22Rv1 (cell line): ENCODE data around the gene SENP2.

Experiments
- H3K27ac ChIP-seq: fragments of 450-650 bp; 2 replicates; pipeline ENCODE4 v1.5.1; 2017
- ZFX ChIP-seq: fragments of 450-650 bp; IDR thresholded peaks from 2 replicates; pipeline ENCODE4 v1.6.1; 2017; ENCODE audit warnings: antibody characterized with exemption, borderline replicate concordance
- TF ChIP-seq, protein P1 (sequence below): fragments of 450-650 bp; IDR thresholded peaks from 2 replicates; pipeline ENCODE4 v1.5.1; 2017; ENCODE audit warnings: mild to moderate bottlenecking

Gene SENP2

DNA sequence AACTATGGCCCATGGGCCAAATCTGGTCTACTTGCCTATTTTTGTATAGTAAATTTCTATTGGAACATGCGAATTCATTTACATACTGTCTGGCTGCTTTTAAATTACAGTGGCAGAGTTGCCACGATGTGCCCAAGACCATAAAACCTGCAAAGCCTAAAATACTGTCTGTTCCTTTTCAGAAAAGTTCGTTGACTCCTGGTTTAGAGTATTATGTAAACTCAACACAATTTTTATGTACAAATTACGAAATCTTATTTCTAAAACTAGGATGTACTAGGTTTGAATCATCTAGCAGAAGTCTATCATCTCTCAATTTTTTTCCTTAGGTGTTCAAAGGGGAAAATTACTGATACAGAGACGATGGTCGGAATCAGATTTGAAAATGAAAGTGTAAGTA, 26.9 kb downstream of the SENP2 start:
- no peak for TF ChIP-seq ZFX
- TF ChIP-seq, protein P1, sequence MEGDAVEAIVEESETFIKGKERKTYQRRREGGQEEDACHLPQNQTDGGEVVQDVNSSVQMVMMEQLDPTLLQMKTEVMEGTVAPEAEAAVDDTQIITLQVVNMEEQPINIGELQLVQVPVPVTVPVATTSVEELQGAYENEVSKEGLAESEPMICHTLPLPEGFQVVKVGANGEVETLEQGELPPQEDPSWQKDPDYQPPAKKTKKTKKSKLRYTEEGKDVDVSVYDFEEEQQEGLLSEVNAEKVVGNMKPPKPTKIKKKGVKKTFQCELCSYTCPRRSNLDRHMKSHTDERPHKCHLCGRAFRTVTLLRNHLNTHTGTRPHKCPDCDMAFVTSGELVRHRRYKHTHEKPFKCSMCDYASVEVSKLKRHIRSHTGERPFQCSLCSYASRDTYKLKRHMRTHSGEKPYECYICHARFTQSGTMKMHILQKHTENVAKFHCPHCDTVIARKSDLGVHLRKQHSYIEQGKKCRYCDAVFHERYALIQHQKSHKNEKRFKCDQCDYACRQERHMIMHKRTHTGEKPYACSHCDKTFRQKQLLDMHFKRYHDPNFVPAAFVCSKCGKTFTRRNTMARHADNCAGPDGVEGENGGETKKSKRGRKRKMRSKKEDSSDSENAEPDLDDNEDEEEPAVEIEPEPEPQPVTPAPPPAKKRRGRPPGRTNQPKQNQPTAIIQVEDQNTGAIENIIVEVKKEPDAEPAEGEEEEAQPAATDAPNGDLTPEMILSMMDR = no peak

DNA sequence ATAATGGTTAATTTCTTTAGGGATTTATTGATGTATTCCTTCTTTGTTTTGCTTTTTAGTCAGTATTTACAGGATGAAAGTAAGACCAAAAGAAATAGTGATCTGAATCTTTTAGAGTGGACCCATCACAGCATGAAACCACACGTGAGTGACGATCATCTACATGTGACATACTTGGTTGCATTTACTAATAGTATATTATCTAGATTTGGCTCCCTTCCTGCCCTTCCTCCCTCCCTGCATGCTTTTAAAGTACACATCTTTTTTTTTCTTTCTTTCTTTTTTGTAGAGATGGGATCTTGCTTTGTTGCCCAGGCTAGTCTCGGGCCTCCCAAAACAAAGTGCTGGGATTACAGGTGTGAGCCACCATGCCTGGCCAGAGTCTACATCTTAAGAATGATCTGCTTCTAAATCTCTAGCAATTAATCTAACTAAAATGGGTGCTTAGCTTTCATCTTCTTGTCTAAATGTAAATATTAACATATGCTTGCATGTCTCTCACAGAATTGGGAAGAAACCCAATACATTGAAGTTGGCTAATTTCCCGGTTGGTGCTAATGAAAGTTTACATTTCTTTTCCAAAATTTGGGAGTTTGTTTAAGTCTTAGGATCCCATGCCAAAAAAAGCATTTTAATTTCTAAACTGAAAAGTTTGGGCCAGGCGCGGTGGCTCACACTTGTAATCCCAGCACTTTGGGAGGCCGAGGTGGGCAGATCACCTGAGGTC, 38.0 kb downstream of the SENP2 start:
- H3K27ac ChIP-seq = no peak overlapping the region
- no peak for TF ChIP-seq ZFX
- TF ChIP-seq, protein P1 = no peak

More for the DNA sequence above, 26.9 kb downstream of the SENP2 start:
- H3K27ac ChIP-seq = no peak overlapping the region

DNA sequence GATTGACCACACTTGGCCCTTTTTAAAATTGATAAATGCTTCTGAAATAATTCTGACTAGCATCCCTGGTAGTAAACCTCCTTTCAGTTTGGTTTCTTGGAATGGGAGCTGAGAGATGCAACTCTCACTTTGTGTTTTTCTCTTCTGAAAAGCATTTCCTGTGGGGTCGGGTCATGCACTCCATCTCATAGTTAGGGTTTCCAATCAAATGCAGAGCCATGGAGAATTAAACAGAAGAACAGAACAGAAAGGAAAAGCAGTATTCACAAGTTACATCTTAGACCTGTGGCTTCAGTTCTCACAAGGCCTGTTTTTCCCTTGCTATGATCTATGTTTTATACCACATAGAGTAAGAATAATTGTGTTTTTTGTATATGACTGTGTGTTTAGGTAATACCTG, 39.7 kb downstream of the SENP2 start:
- H3K27ac ChIP-seq = no peak overlapping the region
- TF ChIP-seq, protein P1 = no peak
- TF ChIP-seq ZFX = no peak

DNA sequence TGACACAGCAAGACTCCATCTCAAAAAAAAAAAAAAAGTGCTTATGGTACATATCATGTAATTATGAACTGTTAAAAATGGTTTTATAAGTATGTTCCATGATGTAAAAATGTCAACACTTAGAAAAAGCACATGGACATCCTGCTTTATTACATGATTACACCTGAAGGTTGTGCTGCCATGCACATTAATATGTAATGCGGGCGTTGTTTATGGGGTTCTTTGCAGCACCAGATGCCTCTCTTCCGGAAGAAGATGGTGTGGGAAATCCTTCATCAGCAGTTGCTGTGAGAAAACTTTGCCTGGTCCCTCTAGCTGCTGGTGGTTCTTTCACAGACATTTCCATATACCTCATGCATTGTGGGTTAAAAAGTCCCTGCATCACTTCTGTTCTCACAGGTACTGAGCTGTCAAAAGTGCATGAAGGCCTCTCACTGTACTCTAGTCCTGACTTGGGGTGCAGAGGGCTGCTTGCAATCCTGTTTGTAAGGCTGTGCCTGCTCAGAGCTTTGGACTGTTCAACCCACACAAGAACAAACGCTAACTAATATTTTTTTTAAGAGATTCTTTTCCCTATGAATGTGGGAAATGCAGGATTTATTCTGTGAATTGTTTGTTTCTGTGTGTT, 43.6 kb downstream of the SENP2 start:
- no peak for TF ChIP-seq ZFX
- TF ChIP-seq, protein P1 = no peak
- H3K27ac ChIP-seq = peak overlapping the region; percentile 2; the same call in 1 of the 2 replicates

DNA sequence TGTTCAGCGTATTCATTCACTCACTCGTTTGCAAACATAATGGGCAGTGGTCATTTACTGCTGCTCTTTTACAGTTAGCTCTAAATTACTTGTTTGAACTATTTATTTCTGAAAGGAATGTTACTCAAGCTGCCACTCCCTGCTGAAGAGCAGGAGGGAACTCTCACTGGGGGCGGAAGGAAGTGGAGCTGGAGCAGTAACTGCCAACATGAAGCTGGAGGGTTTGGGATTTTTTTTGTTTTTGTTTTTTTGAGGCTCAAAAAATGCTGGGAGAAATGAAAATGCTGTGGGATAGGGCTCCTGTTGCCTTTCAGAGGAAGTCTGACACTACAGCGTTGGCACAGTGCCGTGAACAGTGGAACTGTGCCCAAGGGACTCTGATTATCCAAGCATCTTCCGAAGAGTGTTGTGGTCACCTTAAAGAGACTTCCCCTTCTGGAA, 44.1 kb downstream of the SENP2 start:
- H3K27ac ChIP-seq = peak overlapping the region; percentile 2; the same call in 1 of the 2 replicates

DNA sequence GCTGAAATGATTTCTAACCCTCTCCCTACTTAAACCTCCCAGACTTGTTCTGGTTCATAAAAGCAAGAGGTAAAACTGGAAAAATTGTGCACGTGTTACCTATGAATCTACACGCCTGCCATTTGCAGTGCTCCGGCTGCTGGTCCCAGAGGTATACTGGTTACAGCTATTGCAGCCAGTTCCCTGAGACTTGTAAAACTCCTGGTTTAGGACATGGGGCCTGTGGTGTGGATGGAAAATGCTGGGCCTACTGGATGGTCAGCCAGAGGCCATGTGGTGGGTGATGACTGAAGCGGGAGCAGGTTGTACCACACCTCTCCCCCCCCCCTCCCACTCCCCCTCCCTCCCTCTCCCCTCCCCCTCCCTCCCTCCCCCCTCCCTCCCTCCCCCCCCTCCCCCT, 45.0 kb downstream of the SENP2 start:
- TF ChIP-seq, protein P1 = no peak
- TF ChIP-seq ZFX = no peak
- no peak overlapping the region for H3K27ac ChIP-seq

More for the DNA sequence above, 44.1 kb downstream of the SENP2 start:
- no peak for TF ChIP-seq ZFX

DNA sequence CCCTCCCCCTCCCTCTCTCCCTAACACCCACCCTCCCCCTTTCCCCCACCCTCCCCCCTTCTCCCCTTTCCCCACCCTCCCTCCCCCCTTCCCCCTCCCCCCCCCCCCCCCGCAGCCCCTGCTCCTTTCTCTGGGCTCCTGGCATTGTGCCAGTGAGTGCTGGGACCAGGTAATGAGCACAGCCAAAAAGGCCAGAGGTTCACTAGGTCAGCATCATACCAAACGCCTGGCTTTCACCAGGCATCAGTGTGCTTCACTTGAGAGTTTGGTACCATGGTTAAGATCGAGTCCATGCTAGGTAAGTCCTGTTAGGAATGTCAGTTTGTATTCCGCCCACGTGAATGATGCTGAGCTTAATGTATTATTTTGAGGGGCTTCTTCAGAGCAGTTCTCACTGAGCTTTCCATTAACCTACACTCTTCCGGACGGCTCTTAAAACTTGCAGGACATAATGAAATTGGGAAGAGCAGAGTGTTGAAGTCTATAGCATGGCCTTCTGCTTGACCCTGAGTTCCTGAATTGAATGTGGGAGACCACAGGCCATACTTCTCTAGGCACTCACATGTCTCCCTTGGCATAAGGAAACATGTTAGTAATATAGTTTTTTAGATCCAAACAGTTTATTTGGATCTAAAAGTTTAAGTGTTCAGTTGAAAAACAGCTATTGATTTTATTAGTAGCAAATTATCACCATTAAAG, 45.6 kb downstream of the SENP2 start:
- TF ChIP-seq, protein P1 = no peak
- no peak for TF ChIP-seq ZFX
- no peak overlapping the region for H3K27ac ChIP-seq
